HEK293 (cell line): ENCODE measurements around the gene TXNDC2.
"Not testable (repeated sequence)": the region's sequence is repeated elsewhere in the genome, so short reads cannot be mapped to it uniquely, and the experiment has no call there.

Experiments used
- CTCF ChIA-PET: fragments of 350-600 bp; formaldehyde crosslinking; extraction: SDS; loops from one replicate; lab custom pipeline; 2021; ENCODE audit warnings: antibody characterized with exemption; lab: Yijun Ruan, JAX
- POLR2A ChIA-PET: fragments of 300-600 bp; formaldehyde crosslinking; extraction: SDS; loops from one replicate; lab custom pipeline; 2020; ENCODE audit warnings: antibody characterized with exemption, inconsistent platforms; lab: Yijun Ruan, JAX
- H3K27ac ChIP-seq: fragments of 200-500 bp; sonication (Bioruptor generic); 2 replicates; pipeline ENCODE4 v1.5.1; 2014; ENCODE audit warnings: low read depth, low read length, control low read depth, inconsistent platforms; ENCODE audit errors: extremely low read depth
- H3K36me3 ChIP-seq, 2 experiments: fragments of 200-500 bp in 1 of 2; sonication (Bioruptor generic) in 1 of 2; 1 replicate in 1 of 2; 2 replicates in 1 of 2; pipeline ENCODE4 v1.5.1; 2014 to 2017; ENCODE audit warnings: inconsistent platforms in 2 of 2, low read length in 2 of 2; ENCODE audit not compliant: control insufficient read depth in 2 of 2, insufficient read depth in 1 of 2
- H3K4me1 ChIP-seq: fragments of 200-500 bp; sonication (Bioruptor generic); 2 replicates; pipeline ENCODE4 v1.5.1; 2014; ENCODE audit warnings: mild to moderate bottlenecking, low read length, inconsistent platforms; ENCODE audit not compliant: control insufficient read depth, insufficient read depth
- H3K4me3 ChIP-seq: 2 replicates; pipeline ENCODE4 v1.5.1; 2011; ENCODE audit warnings: low read depth, mild to moderate bottlenecking, control low read depth, low read length, moderate library complexity
- H3K9me3 ChIP-seq: fragments of 200-500 bp; sonication (Bioruptor generic); 2 replicates; pipeline ENCODE4 v1.5.1; 2014; ENCODE audit warnings: low read depth, low read length, inconsistent platforms; ENCODE audit not compliant: control insufficient read depth, insufficient read depth
- SCRT2 ChIP-seq: fragments of 450-650 bp; formaldehyde crosslinking; IDR thresholded peaks from 2 replicates; pipeline ENCODE4 v1.5.1; 2016; ENCODE audit warnings: missing biosample characterization, missing genetic modification characterization
- SP2 ChIP-seq: fragments of 450-650 bp; formaldehyde crosslinking; IDR thresholded peaks from 2 replicates; pipeline ENCODE4 v1.5.1; 2016; ENCODE audit warnings: missing biosample characterization, missing genetic modification characterization
- YY1 ChIP-seq: fragments of 450-650 bp; formaldehyde crosslinking; IDR thresholded peaks from 2 replicates; pipeline ENCODE4 v1.5.1; 2018; ENCODE audit warnings: missing biosample characterization, missing genetic modification characterization
- ZBTB17 ChIP-seq: fragments of 450-650 bp; formaldehyde crosslinking; IDR thresholded peaks from 2 replicates; pipeline ENCODE4 v1.5.1; 2016; ENCODE audit warnings: missing biosample characterization, missing genetic modification characterization
- ZNF133 ChIP-seq: fragments of 450-650 bp; formaldehyde crosslinking; IDR thresholded peaks from 2 replicates; pipeline ENCODE4 v1.5.1; 2016; ENCODE audit warnings: missing biosample characterization, missing genetic modification characterization
- ZNF174 ChIP-seq: fragments of 450-650 bp; formaldehyde crosslinking; IDR thresholded peaks from 2 replicates; pipeline ENCODE4 v1.5.0; 2017; ENCODE audit warnings: missing biosample characterization, mild to moderate bottlenecking, missing genetic modification characterization
- ZNF184 ChIP-seq: fragments of 450-650 bp; IDR thresholded peaks from 2 replicates; pipeline ENCODE4 v1.5.1; 2018; ENCODE audit warnings: missing biosample characterization, mild to moderate bottlenecking, missing genetic modification characterization
- ZNF214 ChIP-seq: fragments of 450-650 bp; formaldehyde crosslinking; IDR thresholded peaks from 2 replicates; pipeline ENCODE4 v1.5.1; 2017; ENCODE audit warnings: missing biosample characterization, mild to moderate bottlenecking, missing genetic modification characterization, borderline replicate concordance
- ZNF292 ChIP-seq: fragments of 450-650 bp; formaldehyde crosslinking; IDR thresholded peaks from 2 replicates; pipeline ENCODE4 v1.5.1; 2016; ENCODE audit warnings: low read depth, missing biosample characterization, missing genetic modification characterization, borderline replicate concordance
- ZNF311 ChIP-seq: fragments of 450-650 bp; formaldehyde crosslinking; IDR thresholded peaks from 2 replicates; pipeline ENCODE4 v1.5.1; 2017; ENCODE audit warnings: missing biosample characterization, missing genetic modification characterization, borderline replicate concordance
- ZNF549 ChIP-seq: fragments of 450-650 bp; IDR thresholded peaks from 2 replicates; pipeline ENCODE4 v1.5.1; 2018; ENCODE audit warnings: missing biosample characterization, missing genetic modification characterization, mild to moderate bottlenecking, inconsistent platforms, moderate library complexity
- ZNF555 ChIP-seq: fragments of 450-650 bp; formaldehyde crosslinking; conservative IDR thresholded peaks from 2 replicates; pipeline ENCODE4 v1.5.1; 2017; ENCODE audit warnings: missing biosample characterization, mild to moderate bottlenecking, missing genetic modification characterization, inconsistent platforms
- ZNF558 ChIP-seq: fragments of 450-650 bp; formaldehyde crosslinking; IDR thresholded peaks from 2 replicates; pipeline ENCODE4 v1.5.1; 2016; ENCODE audit warnings: missing biosample characterization, missing genetic modification characterization
- ZNF561 ChIP-seq: fragments of 450-650 bp; IDR thresholded peaks from 2 replicates; pipeline ENCODE4 v1.5.1; 2018; ENCODE audit warnings: missing biosample characterization, missing genetic modification characterization, borderline replicate concordance
- ZNF664 ChIP-seq: fragments of 450-650 bp; formaldehyde crosslinking; IDR thresholded peaks from 2 replicates; pipeline ENCODE4 v1.5.1; 2016; ENCODE audit warnings: missing biosample characterization, missing genetic modification characterization
- ZNF830 ChIP-seq: fragments of 450-650 bp; IDR thresholded peaks from 2 replicates; pipeline ENCODE4 v1.5.0; 2018; ENCODE audit warnings: missing biosample characterization, missing genetic modification characterization, low read depth, mild to moderate bottlenecking, moderate library complexity
- TF ChIP-seq, protein P1 (sequence below): fragments of 450-650 bp; formaldehyde crosslinking; IDR thresholded peaks from 2 replicates; pipeline ENCODE4 v1.5.1; 2016; ENCODE audit warnings: missing biosample characterization, missing genetic modification characterization
- TF ChIP-seq, protein P2 (sequence below): fragments of 450-650 bp; IDR thresholded peaks from 2 replicates; pipeline ENCODE4 v1.5.1; 2018; ENCODE audit warnings: missing biosample characterization, missing genetic modification characterization
- TF ChIP-seq, protein P3 (sequence below): fragments of 450-650 bp; formaldehyde crosslinking; IDR thresholded peaks from 2 replicates; pipeline ENCODE4 v1.5.1; 2016; ENCODE audit warnings: missing biosample characterization, missing genetic modification characterization

TXNDC2 gene

DNA sequence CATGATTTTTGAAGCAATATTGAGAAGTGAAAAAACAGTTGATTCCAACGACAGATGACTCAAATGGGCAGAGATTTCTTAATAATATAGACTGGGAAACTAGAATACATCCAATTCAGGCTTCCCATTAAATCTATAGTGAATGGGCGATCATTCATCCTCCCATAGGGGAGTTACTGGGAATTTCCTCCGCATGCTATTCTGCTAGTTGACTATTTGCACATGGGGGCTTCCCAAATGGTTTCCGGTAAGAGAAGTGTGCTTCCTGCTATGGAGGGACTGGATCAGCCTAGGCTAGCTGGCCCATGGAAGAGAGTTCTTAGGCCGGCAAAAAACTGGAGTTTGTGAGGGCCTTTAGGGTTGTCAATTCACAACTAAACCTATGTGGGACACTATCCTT, 25.5 kb downstream of the TXNDC2 start:
- no peaks in the 10 kb centered on the region for H3K9me3 ChIP-seq
- ChIA-PET POLR2A (no interaction called here), CTCF (interaction anchor here (0.6 to 1.1 kb wide), 3 partner anchors 11 to 130 kb away, joined by 3 to 5 read pairs (median 3); no protein-coding TSS in a partner anchor)
- no peak overlapping the region for H3K4me3 ChIP-seq
- no peaks in the 10 kb centered on the region for H3K36me3 ChIP-seq
- no peak overlapping the region for H3K27ac ChIP-seq
- no peak for TF ChIP-seq YY1 (tag by site-specific recombination)
- no peak for TF ChIP-seq ZBTB17
- no peak for TF ChIP-seq ZNF133 (tag by site-specific recombination)
- no peak for TF ChIP-seq ZNF555 (tag by site-specific recombination)
- no peak for TF ChIP-seq ZNF174 (tag by site-specific recombination)
- TF ChIP-seq, protein P1, sequence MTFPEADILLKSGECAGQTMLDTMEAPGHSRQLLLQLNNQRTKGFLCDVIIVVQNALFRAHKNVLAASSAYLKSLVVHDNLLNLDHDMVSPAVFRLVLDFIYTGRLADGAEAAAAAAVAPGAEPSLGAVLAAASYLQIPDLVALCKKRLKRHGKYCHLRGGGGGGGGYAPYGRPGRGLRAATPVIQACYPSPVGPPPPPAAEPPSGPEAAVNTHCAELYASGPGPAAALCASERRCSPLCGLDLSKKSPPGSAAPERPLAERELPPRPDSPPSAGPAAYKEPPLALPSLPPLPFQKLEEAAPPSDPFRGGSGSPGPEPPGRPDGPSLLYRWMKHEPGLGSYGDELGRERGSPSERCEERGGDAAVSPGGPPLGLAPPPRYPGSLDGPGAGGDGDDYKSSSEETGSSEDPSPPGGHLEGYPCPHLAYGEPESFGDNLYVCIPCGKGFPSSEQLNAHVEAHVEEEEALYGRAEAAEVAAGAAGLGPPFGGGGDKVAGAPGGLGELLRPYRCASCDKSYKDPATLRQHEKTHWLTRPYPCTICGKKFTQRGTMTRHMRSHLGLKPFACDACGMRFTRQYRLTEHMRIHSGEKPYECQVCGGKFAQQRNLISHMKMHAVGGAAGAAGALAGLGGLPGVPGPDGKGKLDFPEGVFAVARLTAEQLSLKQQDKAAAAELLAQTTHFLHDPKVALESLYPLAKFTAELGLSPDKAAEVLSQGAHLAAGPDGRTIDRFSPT: no peak
- TF ChIP-seq, protein P2, sequence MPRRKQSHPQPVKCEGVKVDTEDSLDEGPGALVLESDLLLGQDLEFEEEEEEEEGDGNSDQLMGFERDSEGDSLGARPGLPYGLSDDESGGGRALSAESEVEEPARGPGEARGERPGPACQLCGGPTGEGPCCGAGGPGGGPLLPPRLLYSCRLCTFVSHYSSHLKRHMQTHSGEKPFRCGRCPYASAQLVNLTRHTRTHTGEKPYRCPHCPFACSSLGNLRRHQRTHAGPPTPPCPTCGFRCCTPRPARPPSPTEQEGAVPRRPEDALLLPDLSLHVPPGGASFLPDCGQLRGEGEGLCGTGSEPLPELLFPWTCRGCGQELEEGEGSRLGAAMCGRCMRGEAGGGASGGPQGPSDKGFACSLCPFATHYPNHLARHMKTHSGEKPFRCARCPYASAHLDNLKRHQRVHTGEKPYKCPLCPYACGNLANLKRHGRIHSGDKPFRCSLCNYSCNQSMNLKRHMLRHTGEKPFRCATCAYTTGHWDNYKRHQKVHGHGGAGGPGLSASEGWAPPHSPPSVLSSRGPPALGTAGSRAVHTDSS: no peak
- no peak for TF ChIP-seq ZNF558 (tag by site-specific recombination)
- TF ChIP-seq ZNF311 (tag by site-specific recombination): no peak
- TF ChIP-seq ZNF664 (tag by site-specific recombination): no peak
- no peak for TF ChIP-seq ZNF830 (tag by site-specific recombination)
- TF ChIP-seq ZNF184 (tag by site-specific recombination): no peak
- no peak for TF ChIP-seq ZNF292 (tag by site-specific recombination)
- TF ChIP-seq ZNF214 (tag by site-specific recombination): no peak
- TF ChIP-seq ZNF549 (tag by site-specific recombination): no peak
- no peak for TF ChIP-seq SCRT2 (tag by site-specific recombination)
- no peak for TF ChIP-seq ZNF561
- TF ChIP-seq, protein P3, sequence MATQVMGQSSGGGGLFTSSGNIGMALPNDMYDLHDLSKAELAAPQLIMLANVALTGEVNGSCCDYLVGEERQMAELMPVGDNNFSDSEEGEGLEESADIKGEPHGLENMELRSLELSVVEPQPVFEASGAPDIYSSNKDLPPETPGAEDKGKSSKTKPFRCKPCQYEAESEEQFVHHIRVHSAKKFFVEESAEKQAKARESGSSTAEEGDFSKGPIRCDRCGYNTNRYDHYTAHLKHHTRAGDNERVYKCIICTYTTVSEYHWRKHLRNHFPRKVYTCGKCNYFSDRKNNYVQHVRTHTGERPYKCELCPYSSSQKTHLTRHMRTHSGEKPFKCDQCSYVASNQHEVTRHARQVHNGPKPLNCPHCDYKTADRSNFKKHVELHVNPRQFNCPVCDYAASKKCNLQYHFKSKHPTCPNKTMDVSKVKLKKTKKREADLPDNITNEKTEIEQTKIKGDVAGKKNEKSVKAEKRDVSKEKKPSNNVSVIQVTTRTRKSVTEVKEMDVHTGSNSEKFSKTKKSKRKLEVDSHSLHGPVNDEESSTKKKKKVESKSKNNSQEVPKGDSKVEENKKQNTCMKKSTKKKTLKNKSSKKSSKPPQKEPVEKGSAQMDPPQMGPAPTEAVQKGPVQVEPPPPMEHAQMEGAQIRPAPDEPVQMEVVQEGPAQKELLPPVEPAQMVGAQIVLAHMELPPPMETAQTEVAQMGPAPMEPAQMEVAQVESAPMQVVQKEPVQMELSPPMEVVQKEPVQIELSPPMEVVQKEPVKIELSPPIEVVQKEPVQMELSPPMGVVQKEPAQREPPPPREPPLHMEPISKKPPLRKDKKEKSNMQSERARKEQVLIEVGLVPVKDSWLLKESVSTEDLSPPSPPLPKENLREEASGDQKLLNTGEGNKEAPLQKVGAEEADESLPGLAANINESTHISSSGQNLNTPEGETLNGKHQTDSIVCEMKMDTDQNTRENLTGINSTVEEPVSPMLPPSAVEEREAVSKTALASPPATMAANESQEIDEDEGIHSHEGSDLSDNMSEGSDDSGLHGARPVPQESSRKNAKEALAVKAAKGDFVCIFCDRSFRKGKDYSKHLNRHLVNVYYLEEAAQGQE (tag by site-specific recombination): no peak
- 0 out of 2 replicates have a peak, but pooled peaks cover 3% of the 10 kb centered on the region for H3K4me1 ChIP-seq

DNA sequence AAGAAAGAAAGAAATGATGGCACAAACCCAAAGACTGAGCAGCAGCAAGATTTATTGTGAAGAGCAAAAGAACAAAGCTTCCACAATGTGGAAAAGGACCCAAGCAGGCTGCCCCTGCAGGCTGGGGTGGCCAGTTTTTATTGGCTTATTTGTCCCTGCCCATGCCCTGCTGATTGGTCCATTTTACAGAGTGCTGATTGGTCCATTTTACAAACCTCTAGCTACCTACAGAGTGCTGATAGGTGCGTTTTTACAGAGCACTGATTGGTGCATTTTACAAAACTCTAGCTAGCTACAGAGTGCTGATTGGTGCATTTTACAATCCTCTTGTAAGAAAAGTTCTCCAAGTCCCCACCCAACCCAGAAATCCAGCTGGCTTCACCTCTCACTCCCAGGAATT, 26.5 kb downstream of the TXNDC2 start:
- 0 out of 2 replicates have a peak, but pooled peaks have one; percentile 17 for TF ChIP-seq SP2 (tag by site-specific recombination)
- H3K27ac ChIP-seq, H3K36me3 ChIP-seq, H3K4me1 ChIP-seq, H3K4me3 ChIP-seq, H3K9me3 ChIP-seq: not testable (repeated sequence)
- ChIA-PET POLR2A (interaction anchor here (0.6 kb wide), 2 partner anchors 34 to 204 kb away, joined by 3 to 4 read pairs; partner anchors contain the start of gene RAB31), CTCF (interaction anchor here (1.1 kb wide), 1 partner anchor 12 kb away, joined by 3 read pairs; no protein-coding TSS in a partner anchor)
